IPS-NIHi7 (cell line): ENCODE measurements around the gene PTPRD.

Source experiments
- DNase-seq: peaks from one replicate; pipeline ENCODE4 v3.0.0; 2012; ENCODE audit warnings: mixed read lengths; ENCODE audit errors: extremely low spot score

The PTPRD gene

GRCh38 chr9:8268216-8268878 is 2344.5 kb downstream of the PTPRD start:
- no peak for DNase-seq

- no peak for DNase-seq
These were observed 2345.2 kb downstream of the PTPRD start for GRCh38 chr9:8267636-8268035.

DNA sequence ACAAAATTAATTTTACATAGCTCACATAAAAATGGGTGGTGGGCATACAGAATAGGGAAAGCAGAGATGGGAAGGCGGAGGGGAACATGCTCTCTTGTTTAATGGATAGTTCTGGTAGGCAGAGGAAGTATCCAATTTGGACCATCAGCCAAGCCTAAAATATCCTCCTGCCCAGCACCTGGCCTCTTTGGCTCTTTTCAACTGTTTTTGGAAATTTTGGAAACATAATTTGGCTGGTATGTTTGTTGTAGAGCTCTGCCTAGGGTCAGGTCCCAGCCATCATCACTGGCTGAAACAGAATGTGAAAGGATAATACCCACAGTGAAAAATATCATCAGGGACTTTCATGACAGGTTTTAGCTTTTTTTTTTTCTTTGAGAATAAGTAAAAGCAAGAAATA is 2345.9 kb downstream of the PTPRD start:
- no peak for DNase-seq

GRCh38 chr9:8265281-8265680 is 2347.5 kb downstream of the PTPRD start:
- DNase-seq, result no peak
